PC-3 (cell line): ENCODE measurements around the gene HS3ST4. TPM values are rescaled to one million over a fixed set of nuclear protein-coding genes. Genes with fewer than 3 reads are reported as not detected.

Experiments
- ATAC-seq: fragments of 200-7000 bp; cut with Tn5 transposase; 2 replicates; pipeline ENCODE4 v1.9.1; 2020; ENCODE audit warnings: mild to moderate bottlenecking, moderate library complexity
- BruUV-seq: library from RNA; stranded (reverse); fragments of 400-500 nt; replicated peaks from 2 replicates; lab custom pipeline; 2021; lab: Mats Ljungman, UMichigan
- CTCF ChIA-PET: fragments of 300-600 bp; sonication (Branson Sonifier 250); formaldehyde crosslinking; loops from one replicate; lab custom pipeline; 2022; ENCODE audit warnings: antibody characterized with exemption; lab: Charles Lee
- POLR2A ChIA-PET: fragments of 300-600 bp; sonication (Branson Sonifier 250); formaldehyde crosslinking; loops from one replicate; lab custom pipeline; 2022; ENCODE audit warnings: antibody characterized with exemption; ENCODE audit not compliant: unreplicated experiment; lab: Charles Lee
- DNase-seq: peaks from one replicate; pipeline ENCODE4 v3.0.0-alpha.2; 2015
- H2AFZ ChIP-seq: fragments of 300-600 bp; sonication (generic); 2 replicates; pipeline ENCODE4 v1.6.0; 2016; ENCODE audit warnings: antibody characterized with exemption, low read length
- H3F3A ChIP-seq: fragments of 300-600 bp; sonication (generic); one replicate; pipeline ENCODE4 v1.6.0; 2017; ENCODE audit warnings: antibody characterized with exemption, low read length, control low read depth, mild to moderate bottlenecking; ENCODE audit not compliant: unreplicated experiment
- H3K27ac ChIP-seq: fragments of 300-600 bp; sonication (generic); 2 replicates; pipeline ENCODE4 v1.5.1; 2016; ENCODE audit warnings: mild to moderate bottlenecking, low read length
- H3K27me3 ChIP-seq: fragments of 300-600 bp; sonication (generic); 2 replicates; pipeline ENCODE4 v1.6.1; 2016; ENCODE audit warnings: low read length, mixed read lengths
- H3K36me3 ChIP-seq: fragments of 300-600 bp; sonication (generic); 2 replicates; pipeline ENCODE4 v1.6.1; 2016; ENCODE audit warnings: low read depth, mixed run types, low read length, mixed read lengths
- H3K4me1 ChIP-seq: fragments of 300-600 bp; sonication (generic); 2 replicates; pipeline ENCODE4 v1.5.1; 2016; ENCODE audit warnings: low read length; ENCODE audit not compliant: insufficient read depth
- H3K4me2 ChIP-seq: fragments of 300-600 bp; sonication (generic); 2 replicates; pipeline ENCODE4 v1.6.0; 2016; ENCODE audit warnings: low read length
- H3K4me3 ChIP-seq: fragments of 300-600 bp; sonication (generic); 2 replicates; pipeline ENCODE4 v1.5.1; 2016; ENCODE audit warnings: mild to moderate bottlenecking, low read length, mixed read lengths
- H3K79me2 ChIP-seq: fragments of 300-600 bp; sonication (generic); 2 replicates; pipeline ENCODE4 v1.6.1; 2017; ENCODE audit warnings: low read length, mixed read lengths
- H3K9ac ChIP-seq: fragments of 300-600 bp; sonication (generic); 2 replicates; pipeline ENCODE4 v1.6.0; 2016; ENCODE audit warnings: mild to moderate bottlenecking, low read length
- H3K9me2 ChIP-seq: fragments of 300-600 bp; sonication (generic); replicated peaks from 2 replicates; pipeline ENCODE4 v1.6.1; 2016; ENCODE audit warnings: mixed run types, low read length, mixed read lengths
- H3K9me3 ChIP-seq: fragments of 300-600 bp; sonication (generic); 2 replicates; pipeline ENCODE4 v1.6.1; 2016; ENCODE audit warnings: low read length, mixed read lengths
- H4K20me1 ChIP-seq: fragments of 300-600 bp; sonication (generic); 2 replicates; pipeline ENCODE4 v1.6.1; 2016; ENCODE audit warnings: low read length, mixed read lengths
- EZH2 ChIP-seq: fragments of 300-600 bp; sonication (generic); IDR thresholded peaks from one replicate; pipeline ENCODE4 v1.6.1; 2017; ENCODE audit warnings: antibody characterized with exemption, mild to moderate bottlenecking, low read length; ENCODE audit not compliant: unreplicated experiment
- EZH2phosphoT487 ChIP-seq: fragments of 300-600 bp; sonication (generic); IDR thresholded peaks from 2 replicates; pipeline ENCODE4 v1.6.1; 2018; ENCODE audit warnings: mild to moderate bottlenecking, antibody characterized with exemption, low read length, borderline replicate concordance
- intact Hi-C: fragments of 100-400 bp; cut with micrococcal nuclease; formaldehyde crosslinking; loops from 2 replicates; pipeline ENCODE4 v1.9.0; 2023
- total RNA-seq: library from RNA; depleted of rRNA; stranded (reverse); fragments of >200 nt; gene quantifications from 2 replicates; pipeline ENCODE4 v1.2.3, GENCODE V29; 2014
- TF ChIP-seq, protein P1 (sequence below): fragments of 300-600 bp; sonication (generic); conservative IDR thresholded peaks from 2 replicates; pipeline ENCODE4 v1.5.1; 2017; ENCODE audit warnings: antibody characterized with exemption, low read depth, mild to moderate bottlenecking, low read length

The HS3ST4 gene
- total RNA-seq, 1 experiment from 2014 or later = not detected

DNA sequence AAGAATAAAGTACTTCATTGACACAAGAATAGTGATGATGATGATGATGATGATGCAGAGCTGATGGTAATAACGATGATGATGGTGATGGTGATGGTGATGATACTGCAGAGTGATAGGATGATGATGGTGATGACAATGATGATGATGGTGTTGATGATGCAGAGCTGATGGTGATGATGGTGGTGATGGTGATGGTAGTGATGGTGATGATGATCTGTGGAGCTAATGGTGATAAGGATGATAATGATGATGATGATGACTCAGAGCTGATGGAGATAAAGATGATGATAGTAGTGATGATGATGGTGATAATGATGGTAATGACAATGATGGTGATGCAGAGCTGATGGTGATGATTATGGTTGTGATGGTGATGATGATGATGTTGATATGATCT is 448.1 kb downstream of the HS3ST4 start:
- no peak for DNase-seq
- Histone ChIP-seq H3K27me3 (no peaks in the 10 kb centered on the region), H3K36me3 (no peaks in the 10 kb centered on the region), H3F3A (no peaks in the 10 kb centered on the region), H3K4me2 (no peak overlapping the region), H2AFZ (no peak overlapping the region), H3K9me3 (no peaks in the 10 kb centered on the region), H3K4me1 (no peaks in the 10 kb centered on the region), H3K9me2 (no peaks in the 10 kb centered on the region), H3K79me2 (no peaks in the 10 kb centered on the region), H3K9ac (no peak overlapping the region), H4K20me1 (no peaks in the 10 kb centered on the region), H3K27ac (no peak overlapping the region), H3K4me3 (no peak overlapping the region)
- CTCF ChIA-PET = no interaction called here
- no peak for ATAC-seq
- TF ChIP-seq EZH2phosphoT487 (no peak), EZH2 (no peak)
- TF ChIP-seq, protein P1, sequence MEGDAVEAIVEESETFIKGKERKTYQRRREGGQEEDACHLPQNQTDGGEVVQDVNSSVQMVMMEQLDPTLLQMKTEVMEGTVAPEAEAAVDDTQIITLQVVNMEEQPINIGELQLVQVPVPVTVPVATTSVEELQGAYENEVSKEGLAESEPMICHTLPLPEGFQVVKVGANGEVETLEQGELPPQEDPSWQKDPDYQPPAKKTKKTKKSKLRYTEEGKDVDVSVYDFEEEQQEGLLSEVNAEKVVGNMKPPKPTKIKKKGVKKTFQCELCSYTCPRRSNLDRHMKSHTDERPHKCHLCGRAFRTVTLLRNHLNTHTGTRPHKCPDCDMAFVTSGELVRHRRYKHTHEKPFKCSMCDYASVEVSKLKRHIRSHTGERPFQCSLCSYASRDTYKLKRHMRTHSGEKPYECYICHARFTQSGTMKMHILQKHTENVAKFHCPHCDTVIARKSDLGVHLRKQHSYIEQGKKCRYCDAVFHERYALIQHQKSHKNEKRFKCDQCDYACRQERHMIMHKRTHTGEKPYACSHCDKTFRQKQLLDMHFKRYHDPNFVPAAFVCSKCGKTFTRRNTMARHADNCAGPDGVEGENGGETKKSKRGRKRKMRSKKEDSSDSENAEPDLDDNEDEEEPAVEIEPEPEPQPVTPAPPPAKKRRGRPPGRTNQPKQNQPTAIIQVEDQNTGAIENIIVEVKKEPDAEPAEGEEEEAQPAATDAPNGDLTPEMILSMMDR = no peak
- POLR2A ChIA-PET = no interaction called here
- intact Hi-C loops = no loop called here
- BruUV-seq = no TSS peak

DNA sequence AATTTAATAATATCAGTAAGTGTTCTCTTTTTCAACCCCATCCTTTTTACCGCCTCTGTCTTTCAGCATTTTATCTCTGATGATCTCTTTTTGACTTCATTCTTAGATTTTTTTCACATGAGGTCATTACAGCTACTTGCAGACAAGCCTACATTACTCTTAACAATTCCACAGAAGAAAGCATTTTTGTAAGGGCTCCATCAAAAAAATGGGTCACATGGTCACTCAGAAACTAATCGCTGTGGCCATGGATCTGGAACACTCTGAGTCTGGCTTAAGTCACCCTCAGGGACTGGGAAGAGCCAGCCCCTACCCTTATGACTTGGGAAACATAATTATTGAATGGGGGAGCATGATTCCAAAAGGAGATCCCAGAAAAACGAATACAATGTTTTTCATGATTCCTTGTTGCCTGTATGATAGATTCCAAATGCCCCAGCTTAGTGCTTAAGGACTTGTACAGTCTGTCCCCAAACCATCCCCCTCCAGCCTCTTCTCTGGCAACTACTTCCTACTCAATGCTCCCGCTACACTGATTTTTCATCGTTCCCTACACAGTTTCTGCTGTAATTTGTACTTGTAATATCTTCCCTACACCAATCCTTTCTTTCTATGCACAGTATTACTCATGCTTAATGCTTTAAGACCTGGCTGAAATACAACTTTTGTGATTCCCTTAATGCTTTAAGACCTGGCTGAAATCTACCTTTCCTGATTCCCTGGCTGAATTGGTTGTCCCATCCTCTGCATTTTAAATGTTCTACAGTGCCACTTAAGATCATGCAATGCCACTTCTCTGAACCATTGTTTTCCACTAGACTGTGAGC is 457.8 kb downstream of the HS3ST4 start:
- ChIA-PET CTCF (no interaction called here), POLR2A (no interaction called here)
- no peaks in the 10 kb centered on the region for H3K36me3 ChIP-seq
- DNase-seq (no peak), ATAC-seq (no peak)
- H3K27ac ChIP-seq = no peak overlapping the region
- no peaks in the 10 kb centered on the region for H3K27me3 ChIP-seq
- H3F3A ChIP-seq = no peaks in the 10 kb centered on the region
- H3K4me1 ChIP-seq = no peaks in the 10 kb centered on the region
- H4K20me1 ChIP-seq = no peaks in the 10 kb centered on the region
- H3K9me3 ChIP-seq = no peaks in the 10 kb centered on the region
- no peak overlapping the region for H2AFZ ChIP-seq
- no peak overlapping the region for H3K9ac ChIP-seq
- H3K4me2 ChIP-seq = no peak overlapping the region
- BruUV-seq = no TSS peak
- no peak overlapping the region for H3K4me3 ChIP-seq
- intact Hi-C loops = no loop called here
- no peaks in the 10 kb centered on the region for H3K79me2 ChIP-seq
- H3K9me2 ChIP-seq = no peaks in the 10 kb centered on the region
- TF ChIP-seq EZH2 = no peak
- TF ChIP-seq, protein P1 = no peak
- no peak for TF ChIP-seq EZH2phosphoT487

DNA sequence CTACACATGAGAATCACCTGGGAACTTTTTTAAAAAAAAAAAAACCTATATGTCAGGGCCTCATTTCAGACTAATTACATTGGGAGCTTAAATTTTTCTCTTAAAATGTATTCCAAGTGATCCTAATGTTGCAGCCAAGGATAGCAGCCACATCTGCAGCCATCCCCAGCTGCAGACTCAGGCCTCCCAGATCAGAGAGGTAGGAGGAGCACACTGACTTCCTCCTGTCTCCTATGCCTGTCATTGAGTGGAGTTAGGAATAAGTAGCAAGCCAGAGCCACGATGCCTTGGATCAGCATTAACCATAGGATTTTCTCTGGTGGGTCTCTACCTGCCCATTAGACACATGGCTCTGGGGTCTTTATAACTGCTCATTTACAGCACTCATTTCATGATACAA is 463.5 kb downstream of the HS3ST4 start:
- no peaks in the 10 kb centered on the region for H3K9me3 ChIP-seq

More for the DNA sequence above, 463.5 kb downstream of the HS3ST4 start:
- intact Hi-C loops = no loop called here
- no peak overlapping the region for H3K4me3 ChIP-seq
- H3K9ac ChIP-seq = no peak overlapping the region
- H2AFZ ChIP-seq = no peak overlapping the region
- H3K4me1 ChIP-seq = no peaks in the 10 kb centered on the region
- no peaks in the 10 kb centered on the region for H3K9me2 ChIP-seq
- ATAC-seq (no peak), DNase-seq (no peak)
- no peaks in the 10 kb centered on the region for H3K36me3 ChIP-seq
- H3K4me2 ChIP-seq = no peak overlapping the region
- TF ChIP-seq EZH2 = no peak
- TF ChIP-seq, protein P1 = no peak
- no peak for TF ChIP-seq EZH2phosphoT487
- BruUV-seq = no TSS peak
- H4K20me1 ChIP-seq = no peaks in the 10 kb centered on the region
- no peaks in the 10 kb centered on the region for H3K79me2 ChIP-seq
- no peaks in the 10 kb centered on the region for H3F3A ChIP-seq
- no peak overlapping the region for H3K27ac ChIP-seq
- H3K27me3 ChIP-seq = no peaks in the 10 kb centered on the region
- CTCF ChIA-PET = no interaction called here
- POLR2A ChIA-PET = no interaction called here
